KOPT-K1 (cell line): ENCODE measurements around the gene AFF3.

ENCODE experiments used
- H3K27ac ChIP-seq: fragments of 200-600 bp; sonication (generic); 2 replicates; pipeline ENCODE4 v1.5.1; 2016; ENCODE audit warnings: antibody characterized with exemption, mild to moderate bottlenecking, low read depth, low read length; ENCODE audit not compliant: poor library complexity, severe bottlenecking
- H3K36me3 ChIP-seq: fragments of 200-600 bp; sonication (generic); 2 replicates; pipeline ENCODE4 v1.5.1; 2017; ENCODE audit warnings: antibody characterized with exemption, mild to moderate bottlenecking, low read length, moderate library complexity; ENCODE audit not compliant: insufficient read depth
- H3K9me3 ChIP-seq: fragments of 200-600 bp; sonication (generic); 2 replicates; pipeline ENCODE4 v1.5.1; 2017; ENCODE audit warnings: antibody characterized with exemption, low read length, mild to moderate bottlenecking; ENCODE audit not compliant: insufficient read depth, poor library complexity, severe bottlenecking

Gene AFF3

GRCh38 chr2:99562516-99562915 is 579.9 kb downstream of the AFF3 start:
- 0 out of 2 replicates have a peak, but pooled peaks cover 3% of the 10 kb centered on the region for H3K36me3 ChIP-seq
- no peaks in the 10 kb centered on the region for H3K9me3 ChIP-seq
- H3K27ac ChIP-seq, result no peak overlapping the region

GRCh38 chr2:99561804-99562203 is 580.6 kb downstream of the AFF3 start:
- Histone ChIP-seq H3K36me3 (no peaks in the 10 kb centered on the region), H3K9me3 (no peaks in the 10 kb centered on the region), H3K27ac (no peak overlapping the region)

- Histone ChIP-seq H3K36me3 (peaks cover under 1% of the 10 kb centered on the region; the same call in 1 of the 2 replicates), H3K9me3 (no peaks in the 10 kb centered on the region), H3K27ac (no peak overlapping the region)
Measured at GRCh38 chr2:99559075-99559662, 583.2 kb downstream of the AFF3 start.

GRCh38 chr2:99555404-99555803 is 587.0 kb downstream of the AFF3 start:
- H3K27ac ChIP-seq, result no peak overlapping the region
- no peaks in the 10 kb centered on the region for H3K9me3 ChIP-seq
- H3K36me3 ChIP-seq, result peaks cover 11% of the 10 kb centered on the region; the same call in 1 of the 2 replicates

- no peak overlapping the region for H3K27ac ChIP-seq
- peaks cover 11% of the 10 kb centered on the region; the same call in 1 of the 2 replicates for H3K36me3 ChIP-seq
- no peaks in the 10 kb centered on the region for H3K9me3 ChIP-seq
Measured at GRCh38 chr2:99554871-99555270, 587.5 kb downstream of the AFF3 start.

GRCh38 chr2:99554238-99554637 is 588.2 kb downstream of the AFF3 start:
- Histone ChIP-seq H3K36me3 (peaks cover 11% of the 10 kb centered on the region; the same call in 1 of the 2 replicates), H3K27ac (no peak overlapping the region)

GRCh38 chr2:99552529-99552928 is 589.9 kb downstream of the AFF3 start:
- Histone ChIP-seq H3K9me3 (no peaks in the 10 kb centered on the region), H3K27ac (no peak overlapping the region), H3K36me3 (peaks cover 11% of the 10 kb centered on the region; the same call in 1 of the 2 replicates)

More at GRCh38 chr2:99554238-99554637, 588.2 kb downstream of the AFF3 start:
- no peaks in the 10 kb centered on the region for H3K9me3 ChIP-seq

- no peaks in the 10 kb centered on the region for H3K9me3 ChIP-seq
- no peak overlapping the region for H3K27ac ChIP-seq
- H3K36me3 ChIP-seq, result peaks cover 11% of the 10 kb centered on the region; the same call in 1 of the 2 replicates
Measured at GRCh38 chr2:99550368-99550767, 592.0 kb downstream of the AFF3 start.

- no peaks in the 10 kb centered on the region for H3K36me3 ChIP-seq
- no peak overlapping the region for H3K27ac ChIP-seq
- H3K9me3 ChIP-seq, result no peaks in the 10 kb centered on the region
Measured at GRCh38 chr2:99545604-99546003, 596.8 kb downstream of the AFF3 start.

GRCh38 chr2:99545066-99545465 is 597.3 kb downstream of the AFF3 start:
- Histone ChIP-seq H3K9me3 (no peaks in the 10 kb centered on the region), H3K27ac (no peak overlapping the region)

GRCh38 chr2:99544608-99545007 is 597.8 kb downstream of the AFF3 start:
- no peaks in the 10 kb centered on the region for H3K9me3 ChIP-seq
- H3K27ac ChIP-seq, result no peak overlapping the region
- H3K36me3 ChIP-seq, result no peaks in the 10 kb centered on the region

More at GRCh38 chr2:99545066-99545465, 597.3 kb downstream of the AFF3 start:
- H3K36me3 ChIP-seq, result no peaks in the 10 kb centered on the region

- Histone ChIP-seq H3K36me3 (no peaks in the 10 kb centered on the region), H3K9me3 (no peaks in the 10 kb centered on the region), H3K27ac (no peak overlapping the region)
Measured at GRCh38 chr2:99543247-99543646, 599.1 kb downstream of the AFF3 start.

GRCh38 chr2:99537910-99538485 is 604.4 kb downstream of the AFF3 start:
- Histone ChIP-seq H3K27ac (no peak overlapping the region), H3K36me3 (no peaks in the 10 kb centered on the region), H3K9me3 (peaks cover 5% of the 10 kb centered on the region)

- Histone ChIP-seq H3K9me3 (no peaks in the 10 kb centered on the region), H3K27ac (no peak overlapping the region), H3K36me3 (no peaks in the 10 kb centered on the region)
Measured at GRCh38 chr2:99524056-99524455, 618.3 kb downstream of the AFF3 start.

GRCh38 chr2:99522157-99522556 is 620.2 kb downstream of the AFF3 start:
- Histone ChIP-seq H3K36me3 (no peaks in the 10 kb centered on the region), H3K27ac (no peak overlapping the region), H3K9me3 (no peaks in the 10 kb centered on the region)

GRCh38 chr2:99520813-99521212 is 621.6 kb downstream of the AFF3 start:
- Histone ChIP-seq H3K36me3 (no peaks in the 10 kb centered on the region), H3K9me3 (no peaks in the 10 kb centered on the region), H3K27ac (no peak overlapping the region)
